ENCODE results near the gene ALDH7A1.

GRCh38 chr5:126542441-126542840 lies 52.6 kb downstream of the ALDH7A1 start:
- TF ChIP-seq POLR2A (IDR thresholded peaks at IDR 0.05) (no peak), CTCF (IDR thresholded peaks at IDR 0.05) (no peak), EP300 (IDR thresholded peaks at IDR 0.05) (no peak), POLR2AphosphoS5 (IDR thresholded peaks at IDR 0.05) (no peak)
